CD4-positive, alpha-beta T cell treated with Interleukin-21 for 1 hour (primary cell): Measurements from ENCODE around the gene NOVA1.

Experiments used
- DNase-seq: peaks from one replicate; pipeline ENCODE4 v3.0.0-alpha.2; 2020

Gene NOVA1

GRCh38 chr14:26443654-26444053 lies 154.2 kb downstream of the NOVA1 start:
- no peak for DNase-seq

- no peak for DNase-seq
Observed at GRCh38 chr14:26429205-26429604, 168.6 kb downstream of the NOVA1 start.

- no peak for DNase-seq
Observed at GRCh38 chr14:26427097-26427496, 170.7 kb downstream of the NOVA1 start.

GRCh38 chr14:26424537-26424936 lies 173.3 kb downstream of the NOVA1 start:
- DNase-seq, result no peak

GRCh38 chr14:26415618-26416123 lies 182.2 kb downstream of the NOVA1 start:
- DNase-seq, result no peak

GRCh38 chr14:26414926-26415325 lies 182.9 kb downstream of the NOVA1 start:
- DNase-seq, result no peak

- DNase-seq, result no peak
Observed at GRCh38 chr14:26414103-26414502, 183.7 kb downstream of the NOVA1 start.

GRCh38 chr14:26412421-26412820 lies 185.4 kb downstream of the NOVA1 start:
- DNase-seq, result no peak

GRCh38 chr14:26410189-26410685 lies 187.6 kb downstream of the NOVA1 start:
- no peak for DNase-seq

- no peak for DNase-seq
Observed at GRCh38 chr14:26404927-26405326, 192.9 kb downstream of the NOVA1 start.

GRCh38 chr14:26403760-26404159 lies 194.1 kb downstream of the NOVA1 start:
- no peak for DNase-seq

- DNase-seq, result no peak
Observed at GRCh38 chr14:26402126-26402525, 195.7 kb downstream of the NOVA1 start.

- DNase-seq, result no peak
Observed at GRCh38 chr14:26401179-26401968, 196.5 kb downstream of the NOVA1 start.

- no peak for DNase-seq
Observed at GRCh38 chr14:26400373-26400772, 197.5 kb downstream of the NOVA1 start.

GRCh38 chr14:26398616-26399015 lies 199.2 kb downstream of the NOVA1 start:
- no peak for DNase-seq
